HG03521 (cell line): Measurements from ENCODE around the gene CAMTA1.

ENCODE experiments used
- ATAC-seq: cut with Tn5 transposase; IDR thresholded peaks from one replicate; pipeline ENCODE4 v1.9.1; 2021; ENCODE audit warnings: mild to moderate bottlenecking, moderate library complexity; ENCODE audit not compliant: unreplicated experiment

Gene CAMTA1

DNA sequence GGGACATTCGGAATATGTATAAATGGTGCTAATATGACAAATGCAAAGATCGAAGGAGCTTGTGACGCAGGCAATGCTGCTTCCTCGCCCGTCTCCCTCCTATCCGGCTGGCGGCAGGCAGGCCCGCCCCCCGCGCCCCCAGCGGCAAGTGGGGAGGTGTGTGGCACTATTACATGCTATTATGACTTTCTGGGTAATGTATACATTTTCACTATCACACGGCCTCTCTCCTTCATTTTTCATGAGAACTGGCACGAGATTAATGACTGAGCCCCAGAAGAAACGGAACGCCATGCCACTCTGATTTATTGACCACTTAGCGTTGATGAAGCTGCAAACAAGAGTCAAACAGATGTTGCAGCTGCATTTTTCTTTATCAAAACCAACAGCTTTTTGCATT, 846.9 kb downstream of the CAMTA1 start:
- ATAC-seq = no peak

DNA sequence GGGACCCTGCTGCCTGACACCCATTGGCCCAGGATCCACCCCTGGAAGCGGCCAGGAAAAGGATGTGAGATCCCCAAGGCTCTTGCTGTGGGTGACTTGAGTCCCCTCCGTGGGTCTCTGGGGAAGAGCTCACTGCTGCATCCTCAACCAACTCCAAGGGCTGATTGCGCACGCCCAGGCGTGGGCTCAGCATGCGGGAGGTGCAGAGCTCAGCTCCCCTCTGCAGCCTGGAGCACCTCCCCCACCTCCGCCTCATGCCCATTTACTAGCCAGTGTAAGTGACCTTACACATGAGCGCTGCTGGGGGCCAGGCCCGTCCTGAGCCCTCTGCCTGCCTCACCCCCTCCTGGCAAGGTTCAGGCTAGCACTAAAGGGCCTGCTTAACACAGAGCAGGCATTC, 847.4 kb downstream of the CAMTA1 start:
- no peak for ATAC-seq

DNA sequence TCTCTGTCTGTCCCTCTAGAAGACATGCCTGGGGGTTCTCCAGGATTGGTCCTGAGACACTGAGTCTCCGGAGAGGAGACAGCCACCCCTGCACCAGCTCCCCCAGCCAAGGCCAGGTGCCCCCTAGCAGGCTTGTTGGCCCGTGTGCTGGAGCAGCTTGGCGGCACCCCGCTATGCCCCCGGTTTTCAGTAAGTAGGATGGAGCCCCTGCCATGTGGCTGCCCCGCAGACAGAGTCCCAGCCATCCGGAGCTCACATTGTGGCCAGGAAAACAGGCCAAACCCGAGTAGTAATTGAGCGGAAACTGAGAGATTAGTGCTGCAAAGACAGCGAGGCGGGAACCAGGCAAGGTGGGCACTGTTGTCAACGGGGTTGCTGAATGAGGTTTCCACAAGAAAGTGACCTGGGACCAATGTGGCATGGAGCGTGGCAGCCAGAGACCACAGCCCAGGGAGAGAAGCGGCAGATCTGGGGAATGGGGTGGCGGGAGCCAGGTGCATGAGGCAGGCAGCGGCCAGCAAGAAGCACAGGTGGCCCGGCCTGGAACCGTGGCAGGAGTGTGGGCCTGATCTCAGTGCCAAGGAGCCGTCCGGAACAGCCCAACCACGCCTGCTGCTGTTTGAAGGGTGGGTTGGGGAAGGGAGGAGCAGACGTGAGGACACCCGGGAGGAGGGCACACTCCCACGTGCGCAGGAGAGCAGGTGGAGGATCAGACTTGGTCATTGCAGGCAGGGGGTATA, 848.4 kb downstream of the CAMTA1 start:
- ATAC-seq = no peak

DNA sequence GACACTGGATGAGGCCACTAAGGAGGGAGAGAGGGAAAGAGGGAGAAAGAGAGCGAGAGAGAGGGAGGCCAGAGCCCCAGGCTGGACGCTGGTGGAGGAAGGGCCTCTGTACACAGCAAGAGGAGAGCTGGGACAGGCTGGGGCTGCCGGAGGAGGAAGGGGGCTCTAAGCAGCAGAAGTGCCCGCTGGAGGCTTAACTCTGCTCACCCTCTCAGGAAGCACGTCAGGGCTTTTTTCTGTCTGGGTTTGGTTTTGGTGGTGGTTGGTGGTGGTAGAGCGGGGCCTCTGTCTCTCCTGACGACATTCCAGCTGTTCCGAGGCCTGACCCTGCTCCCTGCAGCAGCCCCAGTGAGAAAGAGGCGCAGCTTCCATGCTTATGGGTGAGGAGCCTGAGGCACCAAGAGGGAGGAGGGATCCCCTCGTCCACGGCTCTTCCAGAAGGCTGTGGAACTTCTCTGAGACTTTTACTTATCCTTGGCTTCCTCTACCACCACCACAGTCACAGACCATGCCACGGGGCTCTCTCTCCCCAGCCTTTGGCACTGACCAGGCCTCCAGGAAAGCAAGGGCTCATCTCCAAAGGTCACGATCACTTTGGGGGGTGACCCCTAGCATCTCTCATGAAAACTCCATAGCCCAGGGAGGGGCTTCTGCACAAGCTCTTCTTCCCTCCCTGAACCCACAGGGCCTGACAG, 849.4 kb downstream of the CAMTA1 start:
- ATAC-seq = no peak

DNA sequence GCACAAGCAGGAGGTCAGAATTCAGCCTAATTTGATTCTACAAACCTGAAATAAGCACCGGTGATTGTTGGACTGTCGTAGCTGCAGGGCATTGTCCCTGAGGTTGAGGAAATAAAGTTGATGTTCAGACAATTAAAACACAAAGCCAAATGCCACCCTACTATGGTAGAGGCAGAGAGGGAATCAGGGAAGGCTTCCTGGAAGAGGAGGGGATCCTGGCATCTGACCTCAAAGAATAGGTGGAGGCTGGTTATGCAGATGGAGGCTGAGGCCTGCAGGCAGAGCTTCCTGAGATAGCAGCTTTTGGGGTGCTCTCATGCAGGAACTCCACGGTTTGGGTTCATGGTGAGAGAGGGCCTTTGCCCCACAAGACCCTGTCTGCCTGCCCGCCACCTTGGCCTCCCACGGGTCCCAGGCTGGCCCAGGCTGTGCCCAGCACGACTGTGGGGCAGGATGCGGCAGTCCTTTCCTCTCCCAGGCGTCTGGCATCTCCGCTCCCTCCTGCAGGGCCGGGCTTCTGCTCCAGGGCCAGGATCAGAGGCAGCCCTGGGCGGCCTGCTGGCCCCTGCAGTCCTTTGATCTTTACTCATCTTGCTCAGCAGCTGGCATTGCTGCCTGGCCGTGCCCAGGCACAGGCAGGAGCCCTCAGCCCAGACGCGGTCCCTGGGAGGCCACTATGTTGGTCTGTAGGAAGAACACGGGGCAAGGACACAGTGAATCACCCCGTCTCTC, 851.7 kb downstream of the CAMTA1 start:
- ATAC-seq = no peak

DNA sequence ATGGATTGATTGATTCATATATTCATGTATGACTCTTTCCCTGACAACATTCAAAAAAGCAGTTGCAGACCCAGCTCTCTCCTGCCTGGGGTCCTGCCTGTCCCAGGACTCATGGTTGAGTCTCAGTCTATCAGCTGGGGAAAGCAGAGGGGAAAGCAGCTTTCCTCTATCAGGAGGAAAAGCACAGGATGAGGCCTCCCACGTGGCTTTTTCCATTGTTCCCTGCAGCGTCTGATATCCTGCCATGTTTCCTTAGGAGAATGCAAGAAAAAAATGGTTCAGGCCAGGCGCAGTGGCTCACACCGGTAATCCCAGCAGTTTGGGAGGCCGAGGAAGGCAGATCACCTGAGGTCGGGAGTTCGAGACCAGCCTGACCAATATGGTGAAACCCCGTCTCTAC, 852.8 kb downstream of the CAMTA1 start:
- no peak for ATAC-seq

DNA sequence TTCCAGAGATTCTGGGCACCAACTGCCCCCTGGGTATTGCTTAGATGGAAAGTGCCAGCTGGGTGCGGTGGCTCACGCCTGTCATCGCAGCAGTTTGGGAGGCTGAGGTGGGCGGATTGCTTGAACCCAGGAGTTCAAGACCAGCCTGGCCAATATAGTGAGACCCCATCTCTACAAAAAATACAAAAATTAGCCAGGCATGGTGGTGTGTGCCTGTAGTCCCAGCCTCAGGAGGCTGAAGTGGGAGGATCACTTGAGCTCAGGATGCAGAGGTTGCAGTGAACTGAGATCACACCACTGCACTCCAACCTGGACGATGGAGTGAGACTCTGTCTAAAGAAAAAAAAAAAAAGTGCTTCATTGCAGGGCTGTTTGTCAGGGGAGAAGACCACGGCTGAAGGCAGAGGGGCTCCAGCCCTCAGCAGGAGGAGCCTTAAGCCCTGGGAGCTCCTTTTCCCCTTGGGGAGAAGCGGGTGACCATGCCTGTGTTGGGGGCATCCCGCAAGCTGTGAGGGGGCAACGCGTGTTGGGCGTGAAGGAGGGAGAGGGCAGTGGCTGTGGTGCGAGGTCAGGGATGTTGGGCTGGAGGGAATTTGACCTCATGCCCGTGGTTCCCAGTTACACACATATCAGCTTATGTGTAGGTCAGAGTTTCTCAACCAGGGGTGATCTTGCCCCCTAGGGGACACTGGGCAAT, 854.3 kb downstream of the CAMTA1 start:
- no peak for ATAC-seq

DNA sequence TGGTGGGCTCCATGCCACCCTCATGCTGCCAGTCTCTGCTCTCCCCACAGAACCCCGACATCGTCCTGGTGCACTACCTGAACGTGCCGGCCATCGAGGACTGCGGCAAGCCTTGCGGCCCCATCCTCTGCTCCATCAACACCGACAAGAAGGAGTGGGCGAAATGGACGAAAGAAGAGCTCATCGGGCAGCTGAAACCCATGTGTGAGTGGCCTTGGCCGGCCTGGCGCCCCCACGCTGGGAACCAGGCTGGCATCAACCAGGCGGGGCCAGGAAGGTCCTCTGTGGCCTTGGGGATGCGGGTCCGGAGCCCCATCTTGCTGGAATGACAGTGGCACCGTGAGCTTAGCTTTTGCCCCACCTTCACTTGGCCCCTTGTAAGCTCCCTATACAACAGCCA, 855.1 kb downstream of the CAMTA1 start:
- no peak for ATAC-seq

DNA sequence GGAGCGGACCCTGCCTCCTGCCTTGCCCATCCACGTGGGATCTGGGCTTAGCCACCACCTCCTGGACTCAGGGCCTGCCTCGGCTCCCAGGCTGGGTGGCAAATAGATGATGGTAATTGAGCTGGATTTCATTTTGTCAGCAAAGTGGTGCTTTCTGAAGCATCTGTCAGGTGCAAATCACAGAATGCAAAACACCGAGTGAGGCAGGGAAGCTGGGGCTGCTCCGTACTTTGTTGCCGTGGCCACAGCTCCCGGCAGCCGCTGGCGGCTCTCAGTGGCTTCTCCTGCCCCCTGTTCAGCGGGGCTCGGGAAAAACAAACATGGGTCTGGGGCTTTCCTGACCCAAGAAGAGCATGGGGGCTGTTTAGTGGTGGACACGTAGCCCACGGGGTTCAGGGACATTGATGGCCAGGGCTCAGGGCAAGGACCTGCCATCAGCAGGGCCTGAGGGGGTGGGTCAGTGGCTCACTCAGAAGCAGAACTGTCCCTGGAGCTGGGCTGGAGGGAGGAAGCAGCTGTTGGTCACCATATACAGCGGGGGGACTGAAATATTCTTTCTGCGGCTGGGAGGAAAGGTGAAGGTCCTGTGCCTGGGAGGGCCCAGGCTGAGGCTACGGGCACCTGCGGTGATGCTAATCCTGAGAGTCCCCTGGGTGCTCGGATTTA, 855.8 kb downstream of the CAMTA1 start:
- no peak for ATAC-seq

DNA sequence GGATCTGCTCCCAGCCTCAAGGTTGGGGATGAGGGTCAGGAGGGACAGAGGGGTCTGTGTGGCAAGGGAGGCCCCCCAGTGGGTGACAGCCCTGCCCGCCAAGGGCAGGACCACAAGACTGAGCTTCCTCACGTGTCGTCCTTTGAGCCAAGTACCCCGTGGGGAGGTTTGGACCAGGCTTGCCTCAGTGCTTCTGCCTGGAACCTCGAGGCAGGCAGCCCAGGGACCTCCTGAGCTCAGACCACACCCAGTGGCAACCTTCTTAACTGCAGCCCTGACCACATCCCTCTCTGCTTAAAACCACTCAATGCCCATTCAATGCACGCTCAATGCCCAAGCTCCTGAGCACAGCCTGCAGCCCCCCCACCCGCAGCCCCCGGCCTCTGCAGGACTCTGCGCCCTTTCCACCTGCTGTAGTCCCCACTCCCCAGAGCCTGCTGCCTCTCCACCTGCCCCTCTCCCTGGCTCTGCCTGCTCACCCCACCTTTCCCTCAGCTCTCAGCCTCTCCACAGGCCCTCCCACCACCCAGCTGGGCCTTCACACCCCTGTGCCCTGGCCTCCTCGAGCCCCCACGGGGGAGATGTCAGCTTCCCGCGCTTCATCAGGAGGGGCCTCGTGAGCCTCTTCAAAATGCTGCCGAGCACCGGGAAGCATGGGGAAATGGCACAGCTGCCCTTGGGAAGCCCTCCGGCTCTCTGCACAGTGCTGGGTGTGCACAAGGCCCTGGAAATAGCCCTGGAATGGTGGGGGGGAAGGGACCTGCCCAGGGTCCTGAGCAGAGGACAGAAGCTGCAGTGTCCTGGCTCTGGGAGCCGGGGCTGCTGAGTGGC, 856.5 kb downstream of the CAMTA1 start:
- no peak for ATAC-seq

DNA sequence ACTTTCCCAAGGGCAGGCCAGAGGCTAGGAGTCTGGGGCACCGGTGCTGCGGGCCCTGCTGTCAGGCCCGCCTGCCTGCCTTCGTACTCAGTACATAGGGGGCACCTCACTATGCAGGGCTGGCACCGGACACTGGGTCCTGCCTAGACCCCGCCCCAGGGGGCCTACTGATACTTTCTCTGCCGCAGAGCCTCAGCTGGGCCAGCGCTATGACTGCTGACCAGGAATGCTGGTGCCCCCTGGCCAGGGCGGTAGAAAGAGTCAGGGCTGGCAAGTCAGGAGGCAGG, 857.1 kb downstream of the CAMTA1 start:
- no peak for ATAC-seq

DNA sequence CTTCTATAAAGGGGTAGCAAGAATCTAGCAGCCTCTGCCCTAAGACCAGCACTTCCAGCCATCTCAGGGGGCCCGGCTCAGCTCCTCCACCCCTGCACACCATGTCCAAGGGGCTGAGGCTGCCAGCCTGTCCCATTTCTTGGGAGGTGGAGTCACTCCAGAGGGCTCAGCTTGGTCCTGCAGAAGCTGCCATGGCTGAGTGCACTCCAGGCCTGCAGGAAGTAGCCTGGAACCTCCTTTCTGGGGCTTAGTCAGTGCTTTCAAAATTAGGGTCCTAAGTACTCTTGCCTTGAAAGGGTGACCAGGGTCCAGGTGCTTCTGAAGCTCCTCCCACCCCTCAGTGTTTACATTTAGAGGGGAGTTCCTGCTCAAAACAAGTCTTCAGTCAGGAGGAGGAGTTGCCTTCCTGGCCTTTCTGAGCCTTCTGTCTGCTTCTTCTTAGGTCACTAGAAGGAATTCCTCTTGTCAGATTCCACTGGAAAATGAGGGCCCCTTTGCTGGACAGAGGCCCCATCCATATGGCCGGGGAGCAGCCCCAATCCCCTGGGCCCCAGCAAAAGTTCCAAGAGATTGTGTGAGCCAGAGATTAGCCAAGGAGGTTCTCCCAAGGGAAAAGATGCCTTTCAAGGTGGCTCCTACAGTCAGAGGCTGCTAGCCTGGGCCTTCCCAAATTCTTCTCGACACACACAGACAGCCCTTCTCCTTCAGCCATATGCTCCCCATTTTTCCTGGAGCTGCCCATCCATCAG, 857.7 kb downstream of the CAMTA1 start:
- ATAC-seq = no peak

DNA sequence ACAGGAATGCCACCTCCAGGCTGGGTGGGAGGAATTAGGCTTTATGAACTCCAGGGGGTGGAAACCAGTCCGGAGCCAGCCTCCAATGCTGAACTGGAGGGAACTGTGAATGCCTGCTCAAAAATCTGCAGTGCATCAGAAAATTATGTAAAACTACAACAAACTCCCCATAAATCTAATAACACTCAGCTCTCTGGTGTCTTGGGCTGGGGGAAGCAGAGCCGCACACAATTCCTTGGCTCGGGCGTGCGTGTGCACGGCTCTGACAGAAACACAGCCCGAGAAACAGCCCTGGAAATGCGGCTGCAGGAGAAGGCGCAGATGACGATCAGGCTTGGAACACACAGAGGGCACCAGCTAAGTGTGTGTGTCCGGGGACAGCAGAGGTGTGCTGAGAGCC, 858.3 kb downstream of the CAMTA1 start:
- ATAC-seq = no peak

DNA sequence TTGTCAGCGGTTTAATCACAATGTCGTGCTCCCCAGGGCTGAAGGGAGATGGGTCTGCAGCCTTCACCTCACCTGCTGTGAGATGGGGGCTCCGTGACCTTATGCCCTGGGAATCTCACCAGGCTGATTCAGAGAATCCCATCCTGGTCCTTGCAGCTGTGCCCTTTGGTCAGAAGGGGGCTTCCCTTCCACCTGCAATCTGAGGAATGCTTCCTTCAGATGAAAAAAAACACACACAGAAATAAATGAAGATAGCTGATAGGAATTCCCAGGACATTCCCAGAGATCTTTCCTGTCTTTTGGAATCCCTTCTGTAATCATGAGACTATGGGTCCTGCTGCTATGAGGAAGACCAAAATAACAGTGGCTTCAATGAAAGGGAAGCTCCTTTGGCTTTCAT, 858.8 kb downstream of the CAMTA1 start:
- ATAC-seq = no peak

DNA sequence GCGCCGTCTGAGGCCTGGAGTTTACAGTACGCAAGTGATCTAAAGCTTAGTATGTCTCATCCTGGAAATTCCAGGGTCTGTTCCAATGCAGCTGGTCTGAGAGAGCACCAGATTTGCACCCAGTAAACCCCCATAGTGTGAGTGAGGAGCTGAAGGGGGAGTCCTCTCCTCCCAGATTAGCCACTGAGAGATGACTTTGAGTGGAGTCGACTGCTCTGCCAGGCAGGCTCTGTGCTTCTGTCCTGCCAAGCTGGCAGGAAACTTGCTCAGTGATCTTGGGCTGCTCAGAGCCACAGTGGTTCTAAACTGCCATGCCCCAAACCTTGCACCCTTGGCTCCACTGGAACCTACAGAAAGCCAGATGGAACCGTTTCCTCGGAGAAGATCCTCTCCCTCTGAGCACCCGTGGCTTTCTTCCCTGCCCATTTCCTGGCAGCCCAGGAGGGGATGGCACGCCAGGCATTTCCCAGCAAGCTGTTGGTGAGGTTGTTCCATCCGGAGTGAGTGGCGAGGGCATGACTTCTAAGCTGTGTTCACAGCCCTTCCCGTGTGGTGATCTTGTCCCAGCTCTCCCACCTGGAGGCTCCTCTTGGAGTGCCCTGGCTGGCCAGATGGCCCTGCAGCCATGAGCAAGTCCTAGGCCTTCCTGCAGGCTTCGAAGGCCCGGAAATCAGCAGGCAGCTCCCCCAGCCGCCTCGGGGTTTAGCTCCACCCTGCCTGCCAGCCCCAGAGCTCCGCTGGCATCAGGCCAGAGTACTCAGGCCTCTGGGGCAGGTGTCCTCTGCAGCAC, 859.9 kb downstream of the CAMTA1 start:
- no peak for ATAC-seq

DNA sequence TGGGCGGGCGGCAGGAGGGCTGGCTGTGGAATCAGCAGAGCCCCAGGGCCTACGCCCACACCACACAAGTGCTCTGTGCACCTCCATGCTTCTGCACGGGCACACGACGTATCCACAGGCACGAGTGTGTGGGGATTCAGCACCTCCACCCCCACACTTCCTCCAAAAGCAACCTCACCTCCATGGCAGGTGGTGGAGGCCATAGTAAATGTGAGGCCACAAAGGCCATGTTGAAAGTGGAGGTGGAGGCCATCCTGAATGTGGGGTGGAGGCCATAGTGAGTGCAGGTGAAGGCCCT, 860.4 kb downstream of the CAMTA1 start:
- ATAC-seq = no peak

DNA sequence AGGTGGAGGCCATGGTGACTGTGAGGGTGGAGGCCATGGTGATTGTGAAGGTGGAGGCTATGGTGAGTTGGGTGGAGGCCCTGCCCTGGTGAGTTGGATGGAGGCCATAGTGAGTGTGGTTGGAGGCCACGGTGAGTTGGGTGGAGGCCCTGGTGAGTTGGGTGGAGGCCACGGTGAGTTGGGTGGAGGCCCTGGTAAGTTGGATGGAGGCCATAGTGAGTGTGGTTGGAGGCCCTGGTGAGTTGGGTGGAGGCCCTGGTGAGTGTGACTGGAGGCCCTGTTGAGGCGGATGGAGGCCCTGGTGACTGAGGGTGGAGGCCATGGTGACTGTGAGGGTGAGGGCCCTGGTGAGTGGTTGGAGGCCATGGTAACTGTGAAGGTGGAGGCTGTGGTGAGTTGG, 860.9 kb downstream of the CAMTA1 start:
- ATAC-seq = no peak

DNA sequence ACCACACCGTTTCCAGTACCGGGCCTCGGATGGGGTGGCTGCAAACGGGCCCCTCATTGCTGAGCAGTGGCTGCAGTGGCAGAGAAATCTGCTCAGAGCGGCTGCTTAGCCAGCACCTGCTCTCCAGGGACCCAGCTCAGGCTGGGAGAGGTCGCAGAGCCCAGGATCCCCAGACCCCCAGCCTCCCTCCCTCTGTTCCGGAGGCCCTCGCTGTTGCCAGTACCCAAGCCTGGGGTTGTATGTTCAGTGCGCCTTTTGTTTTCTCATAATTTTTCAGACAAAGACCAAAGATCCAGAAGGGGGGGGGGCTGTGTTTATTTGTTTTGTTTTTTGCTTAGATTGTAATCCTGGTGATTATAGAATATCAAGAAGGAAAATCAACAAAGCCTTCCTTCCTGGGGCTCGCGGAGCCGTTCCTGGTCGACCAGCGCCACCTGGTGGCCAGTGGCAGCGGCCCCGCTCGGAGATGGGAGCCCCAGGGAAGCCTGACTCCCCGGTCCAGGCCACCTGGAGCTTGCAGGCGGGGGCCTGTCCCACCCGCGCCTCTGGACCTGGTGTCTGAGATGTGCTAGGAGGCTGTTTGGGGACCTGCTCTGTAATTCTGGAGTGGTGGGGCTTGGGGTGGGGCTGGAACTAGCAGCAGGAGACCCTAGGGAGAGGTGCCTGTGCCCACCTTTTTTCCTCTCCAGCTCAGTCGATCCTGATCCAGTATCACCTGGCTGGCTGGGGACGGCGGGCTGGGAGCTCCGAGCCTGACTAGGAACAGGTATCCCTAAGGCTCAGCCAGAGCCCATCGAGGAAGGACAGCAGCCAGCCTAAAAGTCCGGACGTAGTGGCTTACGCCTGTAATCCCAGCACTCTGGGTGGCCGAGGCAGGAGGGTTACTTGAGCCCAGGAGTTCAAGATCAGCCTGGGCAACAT, 862.0 kb downstream of the CAMTA1 start:
- ATAC-seq = no peak
